Stomach (tissue), 9 donors: Measurements from ENCODE around the gene GAB1. TPM values are rescaled to one million over a fixed set of nuclear protein-coding genes. Genes with fewer than 3 reads are reported as not detected.

Experiments
- DNase-seq, 2 donors: peaks; one replicate each; pipeline versions ENCODE4 v3.0.0 to v3.0.0-alpha.2; 2013 to 2019
- H3K27ac ChIP-seq, 5 donors: fragments of 200-600 bp in 4 of 5; sonication (generic) in 4 of 5; one replicate each; pipeline ENCODE4 v1.5.1; 2013 to 2019; ENCODE audit warnings: mild to moderate bottlenecking in 1 of 5, moderate library complexity in 1 of 5
- H3K27me3 ChIP-seq, 3 donors: fragments of 200-600 bp; sonication (generic); one replicate each; pipeline ENCODE4 v1.5.1; 2017 to 2019; ENCODE audit warnings: mixed run types in 1 of 3
- H3K36me3 ChIP-seq, 4 donors: fragments of 200-600 bp; sonication (generic); 1 replicate in 3 of 4; 2 replicates in 1 of 4; pipeline ENCODE4 v1.5.1; 2016 to 2019
- H3K4me1 ChIP-seq, 4 donors: fragments of 200-600 bp; sonication (generic); one replicate each; pipeline ENCODE4 v1.5.1; 2016 to 2019
- H3K4me3 ChIP-seq, 4 donors: fragments of 200-600 bp; sonication (generic) in 3 of 4; one replicate each; pipeline ENCODE4 v1.5.1; 2016 to 2019; ENCODE audit warnings: mild to moderate bottlenecking in 1 of 4
- H3K9me3 ChIP-seq, 4 donors: fragments of 200-600 bp; sonication (generic); one replicate each; pipeline ENCODE4 v1.5.1; 2016 to 2019
- CTCF ChIP-seq, 7 experiments: fragments of 450-650 bp in 4 of 7; fragments of 200-600 bp in 3 of 7; sonication (generic) in 3 of 7; IDR thresholded peaks; one replicate each; pipeline ENCODE4 v1.5.1; 2016 to 2019; ENCODE audit warnings: antibody characterized with exemption in 7 of 7, control low read depth in 2 of 7, mild to moderate bottlenecking in 1 of 7
- EP300 ChIP-seq: sonication (generic); formaldehyde crosslinking; IDR thresholded peaks from one replicate; pipeline ENCODE4 v1.6.1; 2017; ENCODE audit warnings: antibody characterized with exemption
- POLR2A ChIP-seq, 4 donors: fragments of 450-650 bp; IDR thresholded peaks; one replicate each; pipeline ENCODE4 v1.6.1; 2016; ENCODE audit warnings: antibody characterized with exemption in 4 of 4, control low read depth in 2 of 4, mild to moderate bottlenecking in 1 of 4, moderate library complexity in 1 of 4
- POLR2AphosphoS5 ChIP-seq, 3 donors: sonication (generic); formaldehyde crosslinking; IDR thresholded peaks; one replicate each; pipeline ENCODE4 v1.6.1; 2016; ENCODE audit warnings: antibody characterized with exemption in 3 of 3
- WGBS, 5 donors: extraction: QIAGEN DNeasy Blood & Tissue Kit in 3 of 5; methylation state at CpG; one replicate each; pipeline versions ENCODE4 v1.1.5 to v1.1.7; 2013 to 2018; 5-methylcytosine and 5-hydroxymethylcytosine counted together
- intact Hi-C: fragments of 100-400 bp; cut with DNase I; formaldehyde crosslinking; loops from one replicate; pipeline ENCODE4 v1.15.1; 2023; ENCODE audit warnings: low total_unique reads
- polyA plus RNA-seq, 3 donors: library from polyadenylated mRNA; stranded (reverse); fragments of 200-250 nt; gene quantifications; one replicate each; pipeline ENCODE4 v1.2.3, GENCODE V29; 2013
- total RNA-seq, 5 donors: library from RNA; depleted of rRNA; stranded (reverse); fragments of >200 nt; gene quantifications; one replicate each; pipeline versions ENCODE4 v1.1.0 to v1.2.3, GENCODE V29; 2014 to 2016
- donor health status: healthy with polysubstance abuse.
- donor health status: Bipolar disorder and iron deficiency.
- donor health status: healthy.

Gene GAB1
- total and polyA plus RNA-seq, 8 donors = 3.2 to 101 (median 29.0) TPM

DNA sequence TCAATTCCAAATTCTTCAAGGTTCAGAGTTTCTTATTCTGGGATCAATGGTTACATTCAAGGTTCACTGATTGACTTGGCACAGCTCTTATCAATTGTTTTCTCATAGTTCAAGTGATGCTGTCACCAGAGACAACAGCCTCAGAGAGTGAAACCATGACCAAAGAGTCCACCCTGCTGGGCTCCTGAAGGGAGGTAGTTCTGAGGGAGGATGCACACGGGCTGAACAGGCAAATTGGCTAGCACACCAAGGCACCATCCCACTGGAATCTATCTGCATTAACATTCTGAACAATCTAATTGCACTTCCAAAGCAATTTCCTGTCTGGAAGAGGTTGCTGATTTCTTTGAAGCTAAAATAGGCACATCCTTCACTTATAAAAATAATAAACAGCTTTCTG, 16.6 kb upstream of the GAB1 start:
- peaks cover 0 to 36% (median 5%) of the 10 kb centered on the region in 4 donors for H3K4me1 ChIP-seq
- intact Hi-C loops = no loop called here
- H3K27ac ChIP-seq = no peak overlapping the region
- no peaks in the 10 kb centered on the region for H3K36me3 ChIP-seq
- no peak overlapping the region for H3K4me3 ChIP-seq
- no peak for TF ChIP-seq POLR2AphosphoS5 (IDR thresholded peaks at IDR 0.05)
- no peak for TF ChIP-seq EP300
- no peak for TF ChIP-seq POLR2A (IDR thresholded peaks at IDR 0.05)
- no peak for TF ChIP-seq CTCF (IDR thresholded peaks at IDR 0.05)
- WGBS, 5 donors = 15 to 46% (median 26%) methylated on average over 1 of the region's 1 CpG
- no peak for DNase-seq
- no peaks in the 10 kb centered on the region for H3K9me3 ChIP-seq
- no peaks in the 10 kb centered on the region for H3K27me3 ChIP-seq

DNA sequence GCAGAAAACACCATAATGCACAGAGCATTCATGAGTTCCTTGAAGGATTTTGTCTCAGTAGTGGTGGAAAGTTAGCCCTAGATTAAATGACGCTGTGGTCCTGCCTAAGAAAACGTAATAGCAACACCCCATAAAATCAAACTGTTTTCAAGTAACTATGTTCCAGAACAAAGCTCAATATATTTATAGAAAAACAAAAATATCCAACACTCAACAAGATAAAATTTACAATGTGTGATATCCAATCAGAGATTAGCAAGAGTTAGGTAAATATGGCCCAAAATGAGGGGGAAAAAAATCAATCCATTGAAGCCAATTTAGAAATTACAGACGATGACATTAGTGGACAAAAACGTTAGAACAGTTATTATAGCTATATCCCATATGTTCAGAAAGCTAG, 9.9 kb upstream of the GAB1 start:
- WGBS, 5 donors = 55 to 77% (median 68%) methylated on average over 4 of the region's 4 CpGs
- H3K9me3 ChIP-seq = no peaks in the 10 kb centered on the region
- H3K27me3 ChIP-seq = no peaks in the 10 kb centered on the region
- no peaks in the 10 kb centered on the region for H3K4me1 ChIP-seq
- no peak for DNase-seq
- intact Hi-C loops = no loop called here
- H3K27ac ChIP-seq = no peak overlapping the region
- H3K4me3 ChIP-seq = no peak overlapping the region
- no peak for TF ChIP-seq EP300
- TF ChIP-seq POLR2A (IDR thresholded peaks at IDR 0.05) = no peak
- no peak for TF ChIP-seq POLR2AphosphoS5 (IDR thresholded peaks at IDR 0.05)
- no peak for TF ChIP-seq CTCF (IDR thresholded peaks at IDR 0.05)
- no peaks in the 10 kb centered on the region for H3K36me3 ChIP-seq

DNA sequence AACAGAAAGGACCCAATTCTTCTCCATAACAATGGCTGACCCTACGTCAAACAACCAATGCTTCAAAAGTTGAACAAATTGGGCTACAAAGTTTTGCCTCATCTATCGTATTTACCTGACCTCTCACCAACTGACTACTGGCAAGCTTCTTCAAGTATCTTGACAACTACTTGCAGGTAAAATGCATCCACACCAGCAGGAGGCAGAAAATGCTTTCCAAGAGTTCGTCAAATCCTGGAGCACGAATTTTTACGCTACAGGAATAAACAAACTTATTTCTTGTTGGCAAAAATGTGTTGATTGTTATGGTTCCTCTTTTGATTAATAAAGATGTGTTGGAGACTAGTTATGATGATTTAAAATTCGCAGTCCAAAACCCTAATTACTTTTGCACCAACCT, 6.7 kb upstream of the GAB1 start:
- no peak overlapping the region for H3K27ac ChIP-seq
- DNase-seq = no peak
- H3K27me3 ChIP-seq = no peaks in the 10 kb centered on the region
- WGBS, 5 donors = 84 to 93% (median 89%) methylated on average over 6 of the region's 6 CpGs
- no peak overlapping the region for H3K4me3 ChIP-seq
- H3K4me1 ChIP-seq = peaks cover 0 to under 1% (median under 1%) of the 10 kb centered on the region in 4 donors
- H3K9me3 ChIP-seq = no peaks in the 10 kb centered on the region
- intact Hi-C loops = no loop called here
- no peak for TF ChIP-seq POLR2A (IDR thresholded peaks at IDR 0.05)
- no peak for TF ChIP-seq POLR2AphosphoS5 (IDR thresholded peaks at IDR 0.05)
- no peak for TF ChIP-seq EP300
- TF ChIP-seq CTCF (IDR thresholded peaks at IDR 0.05) = no peak
- no peaks in the 10 kb centered on the region for H3K36me3 ChIP-seq

GRCh38 chr4:143335979-143336780, 496 bp upstream of the GAB1 start:
- peak; percentile 87 to 97 for DNase-seq
- intact Hi-C loops = no loop called here

More at GRCh38 chr4:143335979-143336780, 496 bp upstream of the GAB1 start:
- H3K36me3 ChIP-seq = no peaks in the 10 kb centered on the region
- peaks cover 9 to 46% (median 30%) of the 10 kb centered on the region in 4 donors for H3K4me1 ChIP-seq
- H3K27ac ChIP-seq = peak overlapping the region; percentile 89 to 97 (median 95)
- peak overlapping the region; percentile 82 to 92 (median 88) for H3K4me3 ChIP-seq
- H3K27me3 ChIP-seq = no peaks in the 10 kb centered on the region
- no peaks in the 10 kb centered on the region for H3K9me3 ChIP-seq
- WGBS, 5 donors = 0 to 1% (median 1%) methylated on average over 45 to 85 of the region's 85 CpGs
- TF ChIP-seq POLR2AphosphoS5 (IDR thresholded peaks at IDR 0.05) (peak; percentile 43 to 49 (median 45)), POLR2A (IDR thresholded peaks at IDR 0.05) (peak in 1 of 4 donors; percentile 30), CTCF (IDR thresholded peaks at IDR 0.05) (no peak)
